Measurements from ENCODE around the gene SYT1. TPM values are rescaled to one million over a fixed set of nuclear protein-coding genes. Genes with fewer than 3 reads are reported as not detected.

The SYT1 gene
- total RNA-seq, 4 donors from 2014 or later, result 4.1 to 10.0 (median 6.7) TPM

- Histone ChIP-seq H3K4me3 (no peak overlapping the region), H3K4me1 (no peaks in the 10 kb centered on the region), H3K27ac (replicated peaks in 1 of 4) (no peak overlapping the region), H3K9me3 (no peaks in the 10 kb centered on the region), H3K27me3 (no peaks in the 10 kb centered on the region), H3K36me3 (no peaks in the 10 kb centered on the region)
- intact Hi-C loops (cut with DNase I), result no loop called here
- WGBS, result 68% methylated on average over 3 of the region's 3 CpGs
- no peak for TF ChIP-seq EP300 (IDR thresholded peaks at IDR 0.05)
- no peak for TF ChIP-seq POLR2A (IDR thresholded peaks at IDR 0.05; ENCODE audit: low read depth)
- no peak for TF ChIP-seq CTCF (IDR thresholded peaks at IDR 0.05)
- no peak for TF ChIP-seq POLR2AphosphoS5 (IDR thresholded peaks at IDR 0.05)
- DNase-seq (ENCODE audit: extremely low spot score), result no peak
Measured at GRCh38 chr12:79324571-79324970, 460.0 kb downstream of the SYT1 start.

- TF ChIP-seq POLR2A (IDR thresholded peaks at IDR 0.05; ENCODE audit: low read depth) (no peak), EP300 (IDR thresholded peaks at IDR 0.05) (no peak), CTCF (IDR thresholded peaks at IDR 0.05) (no peak), POLR2AphosphoS5 (IDR thresholded peaks at IDR 0.05) (no peak)
- Histone ChIP-seq H3K27ac (replicated peaks in 1 of 4) (no peak overlapping the region), H3K9me3 (no peaks in the 10 kb centered on the region), H3K27me3 (no peaks in the 10 kb centered on the region), H3K4me1 (no peaks in the 10 kb centered on the region), H3K36me3 (no peaks in the 10 kb centered on the region), H3K4me3 (no peak overlapping the region)
- DNase-seq (ENCODE audit: extremely low spot score), result no peak
- WGBS, result 67% methylated on average over 2 of the region's 2 CpGs
- intact Hi-C loops (cut with DNase I), result no loop called here
Measured at GRCh38 chr12:79326222-79326621, 461.6 kb downstream of the SYT1 start.

GRCh38 chr12:79326663-79327062, 462.1 kb downstream of the SYT1 start:
- no peaks in the 10 kb centered on the region for H3K36me3 ChIP-seq
- no peaks in the 10 kb centered on the region for H3K27me3 ChIP-seq
- no peaks in the 10 kb centered on the region for H3K9me3 ChIP-seq
- no peaks in the 10 kb centered on the region for H3K4me1 ChIP-seq
- intact Hi-C loops (cut with DNase I), result no loop called here
- no peak for TF ChIP-seq EP300 (IDR thresholded peaks at IDR 0.05)
- no peak for TF ChIP-seq CTCF (IDR thresholded peaks at IDR 0.05)
- no peak for TF ChIP-seq POLR2A (IDR thresholded peaks at IDR 0.05; ENCODE audit: low read depth)
- no peak for TF ChIP-seq POLR2AphosphoS5 (IDR thresholded peaks at IDR 0.05)
- no peak overlapping the region for H3K27ac ChIP-seq (replicated peaks in 1 of 4)
- no peak overlapping the region for H3K4me3 ChIP-seq
- WGBS, result 98% methylated on average over 2 of the region's 2 CpGs
- no peak for DNase-seq (ENCODE audit: extremely low spot score)

- Histone ChIP-seq H3K4me1 (no peaks in the 10 kb centered on the region), H3K36me3 (no peaks in the 10 kb centered on the region), H3K27me3 (no peaks in the 10 kb centered on the region), H3K4me3 (no peak overlapping the region), H3K27ac (replicated peaks in 1 of 4) (no peak overlapping the region), H3K9me3 (no peaks in the 10 kb centered on the region)
- TF ChIP-seq POLR2A (IDR thresholded peaks at IDR 0.05; ENCODE audit: low read depth) (no peak), EP300 (IDR thresholded peaks at IDR 0.05) (no peak), CTCF (IDR thresholded peaks at IDR 0.05) (no peak), POLR2AphosphoS5 (IDR thresholded peaks at IDR 0.05) (no peak)
- WGBS, result 96% methylated on average over 1 of the region's 1 CpG
- intact Hi-C loops (cut with DNase I), result no loop called here
- DNase-seq (ENCODE audit: extremely low spot score), result no peak
Measured at GRCh38 chr12:79327465-79327864, 462.9 kb downstream of the SYT1 start.

- H3K36me3 ChIP-seq, result no peaks in the 10 kb centered on the region
- H3K27me3 ChIP-seq, result no peaks in the 10 kb centered on the region
- H3K27ac ChIP-seq (replicated peaks in 1 of 4), result no peak overlapping the region
- no peak for TF ChIP-seq POLR2A (IDR thresholded peaks at IDR 0.05; ENCODE audit: low read depth)
- no peak for TF ChIP-seq CTCF (IDR thresholded peaks at IDR 0.05)
- TF ChIP-seq POLR2AphosphoS5 (IDR thresholded peaks at IDR 0.05), result no peak
- TF ChIP-seq EP300 (IDR thresholded peaks at IDR 0.05), result no peak
- intact Hi-C loops (cut with DNase I), result no loop called here
- no peak overlapping the region for H3K4me3 ChIP-seq
- 95% methylated on average over 2 of the region's 2 CpGs for WGBS
- no peaks in the 10 kb centered on the region for H3K4me1 ChIP-seq
- H3K9me3 ChIP-seq, result no peaks in the 10 kb centered on the region
- DNase-seq (ENCODE audit: extremely low spot score), result no peak
Measured at GRCh38 chr12:79329933-79330332, 465.4 kb downstream of the SYT1 start.
